WERI-Rb-1 (cell line): ENCODE measurements around the gene ZMIZ2.

ENCODE experiments used
- DNase-seq: peaks from one replicate; pipeline ENCODE4 v3.0.0-alpha.2; 2020
- H3K27ac ChIP-seq: fragments of 250-450 bp; sonication (Bioruptor Pico); 2 replicates; pipeline ENCODE4 v1.5.1; 2020; ENCODE audit warnings: mild to moderate bottlenecking, moderate library complexity
- H3K27me3 ChIP-seq: fragments of 250-450 bp; sonication (Bioruptor Pico); 2 replicates; pipeline ENCODE4 v1.5.1; 2021; ENCODE audit warnings: mild to moderate bottlenecking, low read depth, moderate library complexity; ENCODE audit not compliant: insufficient read depth, severe bottlenecking
- H3K36me3 ChIP-seq: fragments of 250-450 bp; sonication (Bioruptor Pico); 2 replicates; pipeline ENCODE4 v1.5.1; 2020; ENCODE audit warnings: mild to moderate bottlenecking, moderate library complexity
- H3K4me3 ChIP-seq: 2 replicates; pipeline ENCODE4 v1.5.1; 2011; ENCODE audit warnings: low read depth, mild to moderate bottlenecking, control low read depth, low read length
- H3K9me3 ChIP-seq: fragments of 250-450 bp; sonication (Bioruptor Pico); 2 replicates; pipeline ENCODE4 v1.5.1; 2021; ENCODE audit warnings: mild to moderate bottlenecking, moderate library complexity; ENCODE audit not compliant: severe bottlenecking
- TF ChIP-seq, protein P1 (sequence below): IDR thresholded peaks from 2 replicates; pipeline ENCODE4 v1.5.1; 2011; ENCODE audit warnings: low read depth, mild to moderate bottlenecking, control low read depth, inconsistent platforms, low read length

The ZMIZ2 gene

DNA sequence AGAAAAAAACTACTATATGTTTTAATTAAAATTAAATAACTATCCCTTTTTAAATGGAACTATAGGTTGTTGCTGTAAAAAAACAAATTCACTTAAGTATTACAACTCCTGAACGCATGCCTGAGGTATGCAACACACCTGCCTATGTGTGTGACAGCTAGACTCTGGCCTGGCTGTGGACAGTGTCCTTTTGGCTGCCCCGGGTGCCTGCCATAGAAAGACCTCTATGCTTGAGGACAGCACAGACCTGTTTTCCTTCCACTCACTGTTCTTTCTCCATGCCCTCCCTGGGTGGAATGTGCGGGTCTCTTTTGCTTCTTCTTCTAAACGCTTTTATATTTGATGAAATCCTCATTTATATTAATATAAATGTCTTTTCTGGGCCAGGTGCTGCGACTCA is 41.3 kb downstream of the ZMIZ2 start:
- H3K4me3 ChIP-seq = no peak overlapping the region
- TF ChIP-seq, protein P1, sequence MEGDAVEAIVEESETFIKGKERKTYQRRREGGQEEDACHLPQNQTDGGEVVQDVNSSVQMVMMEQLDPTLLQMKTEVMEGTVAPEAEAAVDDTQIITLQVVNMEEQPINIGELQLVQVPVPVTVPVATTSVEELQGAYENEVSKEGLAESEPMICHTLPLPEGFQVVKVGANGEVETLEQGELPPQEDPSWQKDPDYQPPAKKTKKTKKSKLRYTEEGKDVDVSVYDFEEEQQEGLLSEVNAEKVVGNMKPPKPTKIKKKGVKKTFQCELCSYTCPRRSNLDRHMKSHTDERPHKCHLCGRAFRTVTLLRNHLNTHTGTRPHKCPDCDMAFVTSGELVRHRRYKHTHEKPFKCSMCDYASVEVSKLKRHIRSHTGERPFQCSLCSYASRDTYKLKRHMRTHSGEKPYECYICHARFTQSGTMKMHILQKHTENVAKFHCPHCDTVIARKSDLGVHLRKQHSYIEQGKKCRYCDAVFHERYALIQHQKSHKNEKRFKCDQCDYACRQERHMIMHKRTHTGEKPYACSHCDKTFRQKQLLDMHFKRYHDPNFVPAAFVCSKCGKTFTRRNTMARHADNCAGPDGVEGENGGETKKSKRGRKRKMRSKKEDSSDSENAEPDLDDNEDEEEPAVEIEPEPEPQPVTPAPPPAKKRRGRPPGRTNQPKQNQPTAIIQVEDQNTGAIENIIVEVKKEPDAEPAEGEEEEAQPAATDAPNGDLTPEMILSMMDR = no peak
- no peaks in the 10 kb centered on the region for H3K9me3 ChIP-seq
- no peaks in the 10 kb centered on the region for H3K36me3 ChIP-seq
- H3K27me3 ChIP-seq = no peaks in the 10 kb centered on the region
- no peak for DNase-seq
- no peak overlapping the region for H3K27ac ChIP-seq

DNA sequence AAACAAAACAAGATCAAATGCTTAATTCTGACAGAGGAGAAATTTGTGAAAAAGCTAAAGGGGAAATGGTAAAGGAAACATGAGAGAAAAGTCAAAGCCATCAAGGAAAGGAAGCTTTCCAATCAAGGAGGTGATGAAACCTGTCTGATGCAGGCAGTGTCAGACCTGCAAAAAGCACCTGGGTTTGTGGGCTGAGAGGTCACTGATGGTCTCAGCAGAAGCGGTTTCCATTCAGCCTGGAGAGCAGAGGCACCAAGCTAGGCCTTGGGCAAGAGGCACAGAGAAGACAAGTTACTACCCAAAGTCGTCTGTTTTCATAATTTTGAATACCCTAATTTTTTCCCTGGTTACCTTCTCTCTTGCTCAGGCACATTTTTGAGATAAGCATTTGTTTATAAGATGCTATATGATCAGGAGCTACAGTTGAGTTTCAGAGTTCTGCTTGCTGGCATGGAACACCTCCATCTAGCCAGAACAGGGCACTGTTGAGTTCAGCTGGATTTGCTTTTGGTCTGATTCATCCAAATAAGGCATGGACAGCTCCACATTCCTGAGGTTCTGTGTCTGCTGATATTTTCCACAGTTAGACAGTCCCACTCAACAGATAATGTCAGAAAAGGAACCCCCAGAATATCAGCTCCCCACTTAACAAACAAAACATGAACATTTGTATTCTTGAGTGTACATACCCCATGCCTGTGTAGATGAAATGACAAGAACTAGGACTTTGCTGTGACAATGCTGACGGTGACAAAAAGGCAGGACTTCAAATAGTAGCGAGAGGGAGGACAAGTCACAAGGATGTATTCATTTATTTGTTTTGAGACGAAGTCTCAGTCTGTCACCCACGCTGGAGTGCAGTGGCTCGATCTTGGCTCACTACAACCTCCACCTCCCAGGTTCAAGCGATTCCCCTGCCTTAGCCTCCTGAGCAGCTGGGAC is 42.9 kb downstream of the ZMIZ2 start:
- no peak overlapping the region for H3K27ac ChIP-seq
- no peak for DNase-seq
- TF ChIP-seq, protein P1 = no peak
- H3K4me3 ChIP-seq = no peak overlapping the region
- H3K36me3 ChIP-seq = peaks cover under 1% of the 10 kb centered on the region
- no peaks in the 10 kb centered on the region for H3K27me3 ChIP-seq
- no peaks in the 10 kb centered on the region for H3K9me3 ChIP-seq

DNA sequence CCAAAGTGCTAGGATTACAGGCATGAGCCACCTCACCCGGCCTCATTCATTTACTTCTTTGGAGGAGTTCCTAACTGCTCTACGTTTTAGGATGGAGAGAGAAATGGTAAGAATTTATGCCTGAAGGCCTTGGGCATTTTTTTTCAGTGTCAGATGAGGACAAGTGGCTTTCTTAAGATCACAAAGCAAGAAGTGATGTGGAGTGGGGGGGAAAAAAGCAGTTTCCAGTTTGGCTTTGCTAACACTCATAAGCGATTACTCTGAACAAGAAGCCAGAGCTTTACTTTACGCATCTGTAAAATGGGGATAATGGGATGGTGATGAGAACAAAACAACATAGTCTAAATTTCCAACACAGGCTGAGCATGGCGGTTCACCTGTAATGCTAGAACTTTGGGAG is 45.3 kb downstream of the ZMIZ2 start:
- Histone ChIP-seq H3K27ac (no peak overlapping the region), H3K36me3 (peaks cover 22% of the 10 kb centered on the region), H3K9me3 (peaks cover 2% of the 10 kb centered on the region), H3K4me3 (no peak overlapping the region), H3K27me3 (no peaks in the 10 kb centered on the region)
- TF ChIP-seq, protein P1 = no peak
- DNase-seq = no peak

DNA sequence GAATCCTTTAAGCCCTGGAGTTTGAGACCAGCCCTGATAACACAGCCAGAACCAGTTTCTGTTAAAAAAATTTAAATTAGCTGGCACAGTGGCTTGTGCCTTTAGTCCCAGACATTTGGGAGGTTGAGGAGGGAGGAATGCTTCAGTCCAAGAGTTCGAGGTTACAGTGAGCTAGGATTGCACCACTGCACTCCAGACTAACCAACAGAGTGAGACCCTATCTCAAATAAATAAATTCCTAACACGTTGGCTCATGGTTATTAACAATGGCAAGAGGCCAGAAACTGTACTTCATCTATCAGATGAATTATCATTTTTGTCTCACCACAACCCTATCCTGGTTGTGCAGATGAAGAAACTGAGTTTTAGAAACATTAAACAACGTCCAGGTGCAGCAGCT is 45.7 kb downstream of the ZMIZ2 start:
- H3K27ac ChIP-seq = no peak overlapping the region
- peaks cover 2% of the 10 kb centered on the region for H3K9me3 ChIP-seq
- H3K36me3 ChIP-seq = peaks cover 26% of the 10 kb centered on the region

DNA sequence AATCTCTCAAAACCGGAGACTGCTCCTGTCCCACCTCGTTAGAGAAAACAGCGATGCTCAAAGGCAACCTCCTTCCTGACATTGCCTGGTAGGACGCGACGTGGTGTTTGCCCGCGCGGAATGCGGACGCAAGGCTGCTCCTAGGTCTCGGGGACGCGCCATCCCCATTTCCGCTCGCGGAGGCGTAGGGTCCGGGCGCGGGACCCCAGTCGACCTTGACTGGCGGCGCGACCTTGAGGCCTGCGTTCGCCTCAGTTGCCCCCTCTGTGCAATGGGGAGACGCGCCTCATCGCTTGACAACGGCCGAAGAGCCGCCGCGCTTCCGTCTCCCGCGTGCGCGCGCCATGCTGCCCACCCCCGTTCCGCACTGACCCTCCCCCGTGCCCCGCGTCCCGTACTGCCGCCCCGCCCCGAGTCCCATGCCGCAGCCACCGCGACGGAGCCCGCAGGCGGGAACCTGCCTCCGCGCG is 47.4 kb downstream of the ZMIZ2 start:
- Histone ChIP-seq H3K36me3 (peaks cover 44% of the 10 kb centered on the region), H3K4me3 (peak overlapping the region; percentile 89), H3K27ac (peak overlapping the region; percentile 100), H3K9me3 (peaks cover 2% of the 10 kb centered on the region), H3K27me3 (no peaks in the 10 kb centered on the region)
- DNase-seq = no peak
- TF ChIP-seq, protein P1 = no peak

More for the DNA sequence above, 45.7 kb downstream of the ZMIZ2 start:
- Histone ChIP-seq H3K27me3 (no peaks in the 10 kb centered on the region), H3K4me3 (no peak overlapping the region)
- DNase-seq = no peak
- TF ChIP-seq, protein P1 = no peak
